IPS-NIHi7 (cell line): ENCODE results near the gene CCDC178.

Experiments used
- DNase-seq: peaks from one replicate; pipeline ENCODE4 v3.0.0; 2012; ENCODE audit warnings: mixed read lengths; ENCODE audit errors: extremely low spot score

CCDC178 gene

DNA sequence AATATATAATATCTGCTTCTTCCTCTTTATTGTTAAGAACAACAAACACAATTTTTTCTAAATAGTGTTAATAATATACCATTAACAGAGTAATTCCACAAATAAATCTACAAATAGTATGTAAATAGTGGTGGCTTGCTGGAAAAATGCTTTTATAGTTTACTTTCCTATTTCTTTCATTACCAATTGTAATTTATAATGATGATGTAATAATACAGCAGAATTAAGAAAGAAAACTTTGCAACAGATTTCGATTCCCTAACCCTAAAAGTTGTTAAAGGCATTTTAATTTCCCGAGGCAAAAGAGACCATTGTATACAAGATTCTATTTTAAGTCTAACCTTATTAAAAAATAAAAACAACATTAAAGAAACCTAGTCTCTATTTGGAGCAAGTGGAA, 307.9 kb downstream of the CCDC178 start:
- no peak for DNase-seq

DNA sequence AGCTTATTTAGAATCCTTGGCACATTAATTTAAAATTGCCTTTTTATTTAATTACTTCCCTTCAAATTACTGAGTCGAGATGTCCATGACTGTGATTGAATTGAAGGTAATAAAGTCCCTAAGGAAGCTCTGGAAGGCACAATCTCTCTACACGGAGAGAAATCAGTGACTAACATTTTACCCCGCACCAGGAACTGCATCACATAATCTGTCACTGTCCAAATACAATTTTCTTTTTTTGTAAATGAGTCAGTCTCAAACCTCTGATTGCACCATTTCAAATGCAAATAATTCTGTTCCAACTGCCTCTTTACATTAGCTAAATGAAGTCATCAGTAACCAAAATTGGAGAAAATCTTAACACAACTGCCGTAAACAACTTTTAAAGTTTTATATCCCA, 311.9 kb downstream of the CCDC178 start:
- no peak for DNase-seq

DNA sequence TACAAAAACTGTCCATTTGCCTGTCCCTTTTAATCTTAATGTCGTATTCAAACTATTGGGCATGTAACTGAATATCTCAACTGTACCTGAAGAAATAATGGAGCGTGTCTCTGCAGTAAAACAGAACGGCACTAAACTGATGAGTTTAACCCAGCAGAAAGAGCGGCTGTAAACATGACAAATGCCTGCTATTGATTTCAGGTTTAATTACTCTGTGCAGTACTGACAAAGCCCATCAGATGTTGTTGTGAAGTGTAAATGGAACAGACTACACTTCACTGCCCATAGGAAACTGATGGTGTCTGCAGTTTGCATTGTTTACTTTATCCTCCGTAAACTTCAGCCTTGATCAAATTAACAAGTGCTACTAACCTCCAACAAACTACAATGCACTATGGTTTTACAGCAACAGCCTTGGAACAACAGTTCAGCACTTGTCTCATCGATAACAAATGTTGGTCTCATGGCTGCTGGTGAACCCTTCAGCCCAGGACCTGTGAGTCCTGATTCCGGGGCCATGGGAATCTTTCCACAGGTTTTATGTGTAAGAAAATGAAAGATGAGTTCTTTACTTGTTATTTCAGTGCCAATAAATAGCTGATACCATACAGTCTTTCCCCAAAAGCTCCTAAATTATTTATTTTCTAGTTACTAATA, 316.5 kb downstream of the CCDC178 start:
- DNase-seq, result no peak

DNA sequence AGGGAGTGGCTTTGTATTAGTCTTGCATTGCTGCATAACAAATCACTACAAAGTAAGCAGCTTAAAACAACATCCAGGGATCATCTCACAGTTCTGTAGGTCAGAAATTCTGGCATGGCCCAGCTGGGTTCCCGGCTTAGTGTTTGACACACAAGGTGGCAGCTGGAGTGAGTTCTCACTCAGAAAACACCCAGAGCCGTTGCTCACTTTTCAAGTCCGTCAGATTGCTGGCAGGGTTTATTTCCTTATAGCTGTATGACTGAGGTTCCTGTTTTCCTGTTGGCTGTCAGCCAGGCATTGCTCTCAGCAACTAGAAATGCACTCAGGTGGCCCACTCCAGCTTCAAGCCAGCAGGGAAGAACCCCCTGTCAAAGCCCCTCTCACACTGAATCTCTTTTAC, 324.1 kb downstream of the CCDC178 start:
- no peak for DNase-seq

DNA sequence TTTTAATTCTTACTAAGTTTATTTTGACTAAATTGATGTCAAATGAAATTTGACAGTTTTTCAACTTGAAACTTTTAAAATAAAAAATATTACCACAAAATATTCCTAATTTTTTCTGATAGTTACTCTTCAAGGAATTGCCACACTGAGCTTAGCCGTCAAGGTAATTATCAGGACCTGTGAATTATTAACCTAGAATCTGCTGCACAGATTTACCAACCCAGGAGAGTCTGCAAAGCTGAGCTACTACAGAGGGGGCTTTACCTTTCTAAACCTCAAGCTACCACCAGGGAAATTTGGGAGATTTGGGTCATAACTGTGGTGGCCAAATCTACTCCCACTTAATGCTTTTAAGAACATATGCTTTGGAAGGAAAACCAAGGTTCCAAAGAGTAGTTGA, 324.6 kb downstream of the CCDC178 start:
- DNase-seq, result no peak

DNA sequence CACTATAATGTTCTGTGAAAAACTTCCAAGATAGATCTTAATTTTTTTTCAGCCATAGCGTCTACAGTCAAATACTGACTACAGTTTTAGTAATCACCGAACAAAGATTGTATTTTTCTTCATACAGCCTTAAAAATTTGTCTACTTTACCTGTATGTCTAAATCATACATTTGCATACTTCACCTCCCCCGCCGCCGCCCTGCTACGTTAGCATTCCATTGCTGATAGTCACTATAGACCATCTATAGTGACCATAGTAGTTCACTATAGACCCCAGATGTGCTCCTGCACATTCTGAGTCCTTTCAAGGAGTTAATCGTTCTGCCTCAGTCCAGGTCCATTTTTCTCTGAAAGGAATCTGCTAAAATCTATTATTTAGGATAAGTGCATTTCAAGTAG, 325.0 kb downstream of the CCDC178 start:
- DNase-seq, result no peak

DNA sequence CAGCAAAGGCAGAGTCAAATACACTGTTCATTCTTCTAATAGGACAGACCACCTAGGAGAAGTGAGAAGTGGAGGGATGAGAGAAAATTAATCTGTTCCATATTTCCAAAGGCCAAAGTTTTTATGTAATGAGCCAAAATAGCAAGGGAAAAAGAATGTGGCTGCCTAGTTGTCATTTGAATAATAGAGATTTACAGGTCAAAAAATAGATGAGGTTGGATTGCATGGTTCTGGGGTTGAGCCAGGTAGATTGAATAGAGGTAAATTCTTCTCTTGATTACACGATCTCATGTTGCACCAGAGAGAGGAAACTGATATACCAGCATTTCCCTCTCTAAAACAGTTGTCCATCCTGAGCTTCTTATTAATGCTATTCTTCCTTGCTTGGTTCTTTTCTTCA, 325.8 kb downstream of the CCDC178 start:
- DNase-seq, result no peak

DNA sequence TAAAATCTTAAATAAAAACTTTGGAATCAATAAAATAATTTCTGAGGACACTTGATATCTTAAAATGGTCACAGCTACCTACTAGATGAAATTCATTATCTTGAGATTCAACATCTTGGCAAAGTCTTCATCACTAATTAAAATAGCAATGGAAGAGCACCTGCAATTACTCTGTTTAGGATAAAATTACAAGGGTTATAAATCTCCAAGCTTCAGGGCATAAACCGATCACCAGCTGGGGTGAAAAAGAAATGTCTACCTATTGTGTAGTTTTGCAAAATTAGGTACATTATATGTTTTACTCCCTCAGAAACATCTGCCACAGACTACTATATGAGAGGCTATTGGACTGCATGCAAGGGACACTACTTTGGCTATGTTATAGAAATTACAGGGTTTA, 327.1 kb downstream of the CCDC178 start:
- DNase-seq, result no peak

DNA sequence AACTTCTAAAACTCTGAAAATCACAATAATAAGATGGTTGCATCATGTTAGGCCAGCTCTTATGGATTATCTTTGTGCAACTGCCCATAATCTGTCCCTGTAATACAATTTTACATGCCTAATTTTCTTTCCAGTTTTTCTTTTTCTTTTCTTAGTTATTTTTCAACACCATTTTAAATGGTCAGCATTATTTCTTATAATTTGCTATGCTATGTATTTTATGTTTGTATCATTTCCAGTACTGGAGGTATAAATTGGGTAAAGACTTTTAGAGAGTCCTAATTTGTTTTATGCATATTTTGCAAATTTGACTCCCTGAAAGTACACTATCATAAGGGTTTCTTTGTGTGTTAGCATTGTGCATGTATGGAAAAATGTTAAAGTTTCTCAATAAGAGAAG, 333.0 kb downstream of the CCDC178 start:
- DNase-seq, result no peak

DNA sequence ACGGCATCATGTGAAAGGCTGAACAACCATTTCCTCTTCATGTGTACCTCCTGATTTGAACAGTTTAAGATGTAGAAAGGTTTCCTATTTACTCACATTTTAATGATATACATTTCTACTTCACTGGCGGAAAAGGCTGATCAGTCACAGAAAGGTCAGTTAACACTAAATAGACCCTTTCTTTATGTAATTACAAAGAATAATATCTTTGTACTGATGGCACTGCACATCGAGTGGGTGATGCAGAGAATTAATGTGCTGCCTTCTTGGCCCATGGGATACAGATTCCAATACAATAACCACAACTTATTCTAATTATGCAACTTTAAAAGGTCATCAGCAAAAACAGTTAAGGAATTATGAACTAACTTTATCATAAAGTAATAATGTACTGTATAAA, 339.2 kb downstream of the CCDC178 start:
- no peak for DNase-seq

DNA sequence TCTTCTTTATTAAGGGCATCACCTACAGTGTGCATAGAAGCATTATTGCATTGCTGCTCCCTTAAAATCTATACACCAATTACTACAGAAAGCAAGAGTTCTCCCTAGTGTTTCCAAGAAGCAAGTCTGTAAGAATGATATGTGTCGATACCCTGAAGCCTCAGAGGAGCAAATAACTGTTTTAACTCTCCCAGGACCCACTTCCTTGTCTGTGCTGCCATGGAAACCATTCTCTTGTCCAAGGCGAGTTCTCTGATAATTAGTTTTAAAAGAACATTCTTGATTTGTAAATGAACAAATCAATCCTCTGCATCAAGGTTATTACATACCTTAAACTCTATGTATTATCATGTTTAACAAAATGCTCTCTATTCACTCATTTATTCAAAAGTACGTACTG, 340.9 kb downstream of the CCDC178 start:
- DNase-seq, result no peak

DNA sequence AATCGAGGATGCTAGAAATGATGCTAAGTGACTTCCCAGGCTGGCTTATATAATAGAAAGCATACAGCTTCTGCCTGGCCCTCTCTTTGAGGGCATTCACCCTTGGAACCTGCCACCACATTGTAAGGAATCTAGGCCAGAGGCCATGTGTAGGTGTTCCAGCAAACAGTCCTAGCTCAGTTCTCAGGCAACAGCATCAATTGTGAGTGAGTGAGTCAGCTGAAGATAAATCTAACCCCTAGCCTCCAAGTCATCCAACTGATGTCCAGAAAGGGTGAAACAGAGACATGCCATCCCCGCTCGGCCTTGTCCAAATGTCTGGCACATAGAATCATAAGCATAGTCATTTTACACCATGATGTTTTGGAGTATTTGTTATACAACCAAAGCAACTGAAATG, 343.4 kb downstream of the CCDC178 start:
- DNase-seq, result no peak

DNA sequence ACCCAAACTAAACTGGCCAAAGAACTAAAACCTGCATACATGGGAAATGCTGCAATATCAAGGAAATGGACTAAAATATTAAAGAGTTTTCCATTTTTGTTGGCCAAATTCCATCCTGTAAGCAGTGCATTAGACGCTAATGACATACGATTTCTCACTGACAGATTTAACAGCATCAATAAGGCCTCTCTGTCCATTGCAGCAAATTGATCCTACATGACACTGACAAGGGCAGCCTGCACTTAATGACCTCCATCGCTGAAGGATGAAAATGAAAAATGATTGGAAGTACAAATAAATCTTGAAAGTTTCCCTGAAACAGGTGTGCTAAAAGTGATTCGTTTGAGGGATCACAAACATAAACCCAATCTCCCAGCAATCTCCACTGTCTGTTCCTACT, 350.1 kb downstream of the CCDC178 start:
- no peak for DNase-seq

DNA sequence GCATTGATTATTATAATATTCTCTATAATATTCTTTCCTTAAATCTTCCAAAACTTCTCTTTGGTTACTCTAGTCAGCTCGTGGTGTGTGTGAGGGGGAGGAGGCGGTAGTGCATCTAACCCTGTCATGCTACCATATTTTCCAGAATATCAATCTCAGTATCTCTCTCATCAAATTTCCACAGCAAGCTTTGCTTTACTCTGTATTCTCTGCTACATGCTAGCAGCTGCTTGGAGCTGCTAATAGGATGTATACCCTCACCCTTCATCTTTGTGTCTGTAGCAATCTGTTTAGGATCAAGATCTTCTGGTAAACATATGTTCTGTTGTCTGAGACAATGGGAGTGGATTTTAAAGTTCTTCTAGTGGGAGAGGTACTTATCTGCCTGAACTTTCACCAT, 363.9 kb downstream of the CCDC178 start:
- DNase-seq, result no peak

DNA sequence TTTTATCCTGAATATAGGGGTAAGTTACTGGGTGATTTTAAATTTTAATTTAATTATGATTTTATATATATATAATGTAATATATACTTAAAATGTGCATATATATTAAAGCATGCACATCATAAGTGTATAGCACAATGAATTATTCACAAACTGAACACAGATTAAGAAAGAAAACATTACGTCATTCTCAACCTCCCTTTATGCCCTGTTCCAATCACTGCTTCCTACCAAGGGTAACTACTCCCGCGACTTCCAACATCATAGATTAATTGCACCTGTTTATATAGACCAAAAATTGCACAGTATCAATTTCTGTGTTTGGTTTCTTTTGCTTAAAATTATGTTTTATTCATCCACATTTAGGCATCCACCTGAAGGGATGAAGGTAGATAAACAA, 366.4 kb downstream of the CCDC178 start:
- DNase-seq, result no peak

DNA sequence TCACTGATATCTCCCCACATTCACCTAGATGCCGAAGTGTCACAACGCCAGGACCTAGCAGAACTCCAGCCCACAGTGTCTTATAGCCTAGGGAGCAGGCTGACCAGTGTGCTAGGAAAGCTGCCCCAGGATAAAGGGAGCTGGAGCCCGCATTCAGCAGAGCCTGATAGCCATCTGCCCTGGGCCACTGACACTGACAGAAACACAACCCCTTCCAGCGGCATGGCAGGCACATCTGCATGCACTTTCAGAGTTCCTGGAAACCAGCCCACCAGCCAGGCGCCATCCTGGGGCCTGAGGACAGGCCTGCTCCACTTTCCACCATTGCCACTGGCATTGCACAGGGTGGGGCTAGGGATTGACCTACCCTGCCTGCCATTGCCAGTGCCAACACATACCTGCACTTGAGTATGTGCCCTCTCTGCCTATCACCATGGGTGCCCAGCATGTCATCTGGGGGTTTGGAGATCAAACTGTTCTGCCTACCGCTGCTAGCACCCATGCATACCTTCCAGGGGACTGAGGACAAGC, 377.6 kb downstream of the CCDC178 start:
- no peak for DNase-seq

DNA sequence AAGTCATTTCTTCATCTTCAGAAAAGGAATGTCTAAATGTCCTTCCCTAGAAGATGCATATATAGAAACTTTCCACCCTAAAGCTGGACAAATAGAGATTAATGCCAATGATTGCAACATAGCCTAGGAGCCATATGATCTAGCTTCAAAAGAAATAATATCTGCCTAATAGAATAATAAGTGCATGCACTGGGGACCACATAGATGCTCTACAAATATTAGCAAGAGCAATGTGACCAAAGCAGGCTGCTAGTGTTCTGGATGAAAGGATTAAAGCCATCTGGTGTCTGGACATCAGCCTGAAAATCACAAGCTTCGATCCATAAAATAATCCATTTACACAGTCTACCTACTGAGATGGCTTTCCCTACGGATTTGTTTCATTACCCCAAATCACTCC, 387.6 kb downstream of the CCDC178 start:
- no peak for DNase-seq

DNA sequence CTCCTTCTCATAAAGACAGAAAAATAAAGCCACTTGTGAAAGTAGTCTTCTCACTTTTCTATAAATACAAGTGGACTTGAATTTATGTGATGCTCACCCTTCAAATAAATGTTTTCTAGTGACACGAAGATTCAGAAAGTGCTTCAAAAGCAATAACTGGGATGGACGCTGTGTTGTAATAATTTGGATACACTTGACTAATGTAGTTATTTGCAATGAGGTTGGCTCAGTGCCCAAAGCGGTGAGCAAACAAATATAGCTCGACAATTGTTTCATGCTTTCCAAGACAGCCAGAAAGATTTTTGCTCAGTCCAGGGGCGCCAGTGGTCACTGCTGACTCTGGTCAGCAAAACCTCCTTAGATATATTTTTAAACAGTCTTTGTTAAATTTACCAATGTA, 389.1 kb downstream of the CCDC178 start:
- DNase-seq, result no peak

DNA sequence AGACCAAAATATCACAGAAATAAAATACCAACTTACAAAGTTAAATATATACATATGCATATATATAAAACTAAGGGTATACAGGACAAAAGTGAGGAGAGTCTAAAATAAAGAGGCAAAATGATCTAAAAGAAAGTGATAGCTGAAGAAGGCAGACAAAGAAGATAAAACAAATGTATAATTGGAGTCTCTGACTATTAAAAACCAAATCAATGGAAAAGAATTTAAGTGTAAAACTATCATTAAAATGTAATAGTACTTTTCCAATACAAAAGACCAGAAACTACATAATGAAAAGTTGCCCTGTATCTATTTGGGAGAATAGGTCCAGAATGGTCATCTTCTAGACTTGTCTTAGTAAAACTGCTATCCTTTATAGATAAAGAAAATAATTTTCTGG, 400.3 kb downstream of the CCDC178 start:
- no peak for DNase-seq

DNA sequence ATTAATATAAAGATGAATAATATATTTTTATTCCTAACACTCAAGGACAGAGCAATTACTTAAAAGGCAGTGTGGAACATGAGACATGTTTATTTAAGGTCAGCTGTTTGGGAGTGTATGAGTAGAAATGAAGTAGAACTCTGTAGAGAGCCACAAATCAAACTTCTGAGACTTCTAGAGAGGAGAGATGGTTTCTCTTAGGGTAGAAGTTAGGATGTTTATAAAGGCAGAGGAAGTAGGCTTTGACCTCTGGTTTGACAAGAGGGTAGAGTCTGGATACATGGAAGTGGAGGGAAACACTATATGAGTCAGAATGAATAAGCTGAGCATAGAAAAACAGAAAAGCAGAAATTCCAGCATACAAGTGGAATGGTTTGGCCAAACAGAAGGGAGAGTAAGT, 405.6 kb downstream of the CCDC178 start:
- DNase-seq, result no peak

DNA sequence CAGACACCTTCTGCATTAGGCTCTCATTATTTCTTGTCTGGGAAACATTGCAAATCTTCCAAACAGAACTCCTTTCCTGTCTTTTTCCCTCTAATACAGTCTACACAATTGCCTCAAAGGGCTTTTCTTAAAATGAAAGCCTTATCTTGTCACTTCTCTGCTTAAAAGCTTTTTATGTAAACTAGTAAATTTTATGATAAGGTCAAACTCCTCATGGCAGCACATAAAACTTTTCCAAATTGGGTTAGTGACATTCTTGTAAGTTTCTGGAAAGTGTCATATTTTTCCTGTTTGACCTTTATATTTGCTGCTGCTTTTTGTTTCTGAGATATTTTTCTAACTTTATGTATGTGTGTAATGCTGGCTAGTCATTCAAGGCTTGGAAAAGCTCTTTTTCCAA, 406.3 kb downstream of the CCDC178 start:
- DNase-seq, result no peak

DNA sequence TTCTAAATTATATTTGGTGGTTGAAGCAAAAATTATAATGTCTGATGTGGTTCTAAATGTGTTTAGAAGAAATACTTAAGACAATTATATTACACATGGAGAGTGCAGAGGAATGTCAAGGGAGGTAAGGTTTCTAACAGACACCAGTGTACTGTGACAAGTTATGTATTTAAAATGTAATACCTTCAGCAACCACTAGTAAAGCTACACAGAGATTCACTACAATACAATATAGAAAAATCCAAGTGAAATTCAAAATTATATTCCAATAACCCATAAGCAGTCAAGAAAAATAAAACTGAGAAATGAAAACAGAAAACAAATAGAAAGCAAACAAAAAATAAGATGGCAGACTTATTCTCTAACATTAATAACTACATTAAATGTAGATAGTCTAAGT, 418.2 kb downstream of the CCDC178 start:
- DNase-seq, result no peak

DNA sequence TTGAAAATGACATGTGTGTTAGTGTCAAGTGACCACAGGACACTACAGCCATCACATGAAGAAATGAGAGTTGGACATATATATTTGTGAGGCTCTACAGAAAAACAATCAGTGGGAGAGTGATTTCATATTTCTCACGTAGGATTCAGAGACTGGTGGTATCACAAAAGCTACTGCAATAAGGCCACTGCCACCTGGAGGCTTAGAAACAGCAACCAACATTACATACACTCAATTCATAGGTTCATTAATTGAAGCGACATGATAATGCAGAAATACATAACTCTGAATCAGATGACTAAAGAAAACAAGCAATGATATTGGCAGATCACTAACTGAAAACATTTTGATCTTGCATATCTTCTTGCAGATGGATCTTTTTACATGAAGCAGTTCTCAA, 419.6 kb downstream of the CCDC178 start:
- DNase-seq, result no peak

DNA sequence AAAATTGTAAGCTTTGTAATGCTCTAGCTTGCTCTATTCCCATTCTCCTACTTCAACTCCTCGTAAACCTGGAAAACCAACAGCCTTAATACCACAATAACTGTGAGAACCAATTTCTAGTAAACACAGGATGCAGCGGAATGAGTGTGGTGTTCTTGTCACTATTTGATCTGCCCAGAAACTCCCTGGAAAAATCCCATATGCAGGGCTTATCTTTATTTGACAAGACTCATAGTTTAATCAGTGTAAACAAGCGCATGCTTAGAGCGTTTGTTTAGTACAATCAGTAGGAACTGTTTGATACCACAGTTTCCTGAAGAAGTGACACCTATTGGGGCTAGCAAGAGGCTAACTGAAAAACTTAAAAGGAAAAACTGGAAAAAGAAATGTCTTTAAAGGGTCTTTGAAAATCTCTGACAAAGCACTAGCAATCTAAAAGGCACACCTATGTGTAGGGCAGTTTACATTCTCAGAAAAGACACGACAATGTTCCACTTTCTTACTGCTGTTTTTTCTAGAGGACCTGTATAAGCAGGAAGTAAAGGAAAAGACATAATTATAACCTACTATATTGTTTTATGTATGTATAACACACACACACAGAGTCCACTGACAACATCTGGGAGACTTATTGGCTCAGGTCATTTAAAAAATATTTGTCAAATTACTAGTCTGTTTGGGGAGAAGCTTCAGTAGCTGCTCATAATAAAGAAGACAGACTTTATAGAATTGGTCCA, 426.3 kb downstream of the CCDC178 start:
- no peak for DNase-seq
